Gastroesophageal sphincter (tissue), 3 donors: Measurements from ENCODE around the gene SLC27A1.

ENCODE experiments used
- CTCF ChIP-seq, 4 experiments: fragments of 200-600 bp in 2 of 4; fragments of 450-650 bp in 2 of 4; sonication (generic) in 1 of 4; IDR thresholded peaks; one replicate each; pipeline ENCODE4 v1.5.1; 2017 to 2019; ENCODE audit warnings: antibody characterized with exemption in 4 of 4, mild to moderate bottlenecking in 2 of 4, moderate library complexity in 2 of 4
- EP300 ChIP-seq: sonication (generic); formaldehyde crosslinking; IDR thresholded peaks from one replicate; pipeline ENCODE4 v1.6.1; 2017; ENCODE audit warnings: antibody characterized with exemption, mild to moderate bottlenecking
- POLR2A ChIP-seq, 2 donors: fragments of 450-650 bp; IDR thresholded peaks; one replicate each; pipeline ENCODE4 v1.6.1; 2017; ENCODE audit warnings: antibody characterized with exemption in 2 of 2, mild to moderate bottlenecking in 2 of 2, moderate library complexity in 1 of 2

- TF ChIP-seq CTCF (IDR thresholded peaks at IDR 0.05) (no peak), EP300 (no peak), POLR2A (IDR thresholded peaks at IDR 0.05) (no peak)
These were observed 47.6 kb downstream of the SLC27A1 start for GRCh38 chr19:17517898-17518297.
